Gastroesophageal sphincter (tissue), 3 donors: ENCODE measurements around the gene CFAP97D2.

Experiments
- CTCF ChIP-seq, 4 experiments: fragments of 200-600 bp in 2 of 4; fragments of 450-650 bp in 2 of 4; sonication (generic) in 1 of 4; IDR thresholded peaks; one replicate each; pipeline ENCODE4 v1.5.1; 2017 to 2019; ENCODE audit warnings: antibody characterized with exemption in 4 of 4, mild to moderate bottlenecking in 2 of 4, moderate library complexity in 2 of 4
- EP300 ChIP-seq: sonication (generic); formaldehyde crosslinking; IDR thresholded peaks from one replicate; pipeline ENCODE4 v1.6.1; 2017; ENCODE audit warnings: antibody characterized with exemption, mild to moderate bottlenecking
- POLR2A ChIP-seq, 2 donors: fragments of 450-650 bp; IDR thresholded peaks; one replicate each; pipeline ENCODE4 v1.6.1; 2017; ENCODE audit warnings: antibody characterized with exemption in 2 of 2, mild to moderate bottlenecking in 2 of 2, moderate library complexity in 1 of 2
- POLR2AphosphoS5 ChIP-seq: sonication (generic); formaldehyde crosslinking; IDR thresholded peaks from one replicate; pipeline ENCODE4 v1.6.1; 2017; ENCODE audit warnings: antibody characterized with exemption

DNA sequence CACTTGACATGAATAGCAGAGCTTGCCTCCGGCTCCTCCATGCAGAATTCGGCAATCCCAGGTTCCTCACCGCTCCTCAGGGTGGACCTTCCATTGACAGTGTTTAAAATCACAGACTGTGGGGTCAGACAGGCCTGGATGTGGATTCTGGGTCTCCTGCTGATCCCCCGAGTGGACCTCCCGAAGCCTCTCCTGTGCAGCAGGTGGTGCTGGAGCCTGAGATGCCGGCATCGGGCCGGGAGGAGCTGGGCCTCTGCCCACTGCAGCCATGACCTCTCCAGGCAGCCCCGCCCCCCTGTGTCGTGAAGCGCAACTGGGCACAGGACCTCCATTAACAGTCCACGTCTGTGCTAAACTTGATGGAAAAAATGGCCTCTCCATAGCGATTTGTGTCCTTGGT is 45.1 kb downstream of the CFAP97D2 start:
- no peak for TF ChIP-seq CTCF (IDR thresholded peaks at IDR 0.05)
- TF ChIP-seq POLR2AphosphoS5, result no peak
- TF ChIP-seq POLR2A (IDR thresholded peaks at IDR 0.05), result no peak
- no peak for TF ChIP-seq EP300
